Kidney (tissue), 14 donors: Measurements from ENCODE around the gene FBXL14. TPM values are rescaled to one million over a fixed set of nuclear protein-coding genes. Genes with fewer than 3 reads are reported as not detected.
A peak's percentile ranks its signal among the peaks of the same experiment; 100 is the strongest.

Experiments
- DNase-seq, 5 donors: peaks; one replicate each; pipeline ENCODE4 v3.0.0-alpha.2; 2013 to 2020
- FAIRE-seq: peaks from 2 replicates; lab custom pipeline; 2012; peaks lifted over from hg19 to GRCh38; lab: Jason Lieb, UNC
- H3K27ac ChIP-seq, 2 donors: one replicate each; pipeline ENCODE4 v1.7.0; 2013; ENCODE audit warnings: low read depth in 2 of 2, low read length in 2 of 2, inconsistent platforms in 1 of 2
- H3K27me3 ChIP-seq: one replicate; pipeline ENCODE4 v1.7.1; 2013; ENCODE audit warnings: low read length, inconsistent platforms; ENCODE audit not compliant: control insufficient read depth, insufficient read depth
- H3K36me3 ChIP-seq, 3 donors: one replicate each; pipeline versions ENCODE4 v1.7.0 to v1.7.1; 2013; ENCODE audit warnings: low read length in 3 of 3, control low read depth in 1 of 3, inconsistent platforms in 1 of 3; ENCODE audit not compliant: insufficient read depth in 3 of 3, control insufficient read depth in 2 of 3
- H3K4me1 ChIP-seq, 3 donors: one replicate each; pipeline versions ENCODE4 v1.7.0 to v1.7.1; 2013; ENCODE audit warnings: low read length in 3 of 3, inconsistent platforms in 1 of 3, low read depth in 1 of 3; ENCODE audit not compliant: control insufficient read depth in 2 of 3, insufficient read depth in 2 of 3
- H3K4me3 ChIP-seq, 3 donors: one replicate each; pipeline versions ENCODE4 v1.7.0 to v1.8.1; 2013; ENCODE audit warnings: low read length in 3 of 3, control low read depth in 1 of 3, inconsistent platforms in 1 of 3
- H3K9ac ChIP-seq, 3 donors: one replicate each; pipeline versions ENCODE4 v1.7.0 to v1.7.1; 2013; ENCODE audit warnings: low read length in 3 of 3, control low read depth in 1 of 3, inconsistent platforms in 1 of 3
- H3K9me3 ChIP-seq, 3 donors: one replicate each; pipeline versions ENCODE4 v1.7.0 to v1.7.1; 2013; ENCODE audit warnings: low read length in 3 of 3, control low read depth in 1 of 3, inconsistent platforms in 1 of 3; ENCODE audit not compliant: control insufficient read depth in 2 of 3, insufficient read depth in 1 of 3
- intact Hi-C: fragments of 100-400 bp; cut with DNase I; formaldehyde crosslinking; loops from one replicate; pipeline ENCODE4 v1.11.1; 2022
- polyA plus RNA-seq: library from polyadenylated mRNA; stranded (reverse); fragments of 350-450 nt; fragmentation: Illumina TruSeq; extraction: RNeasy Lipid Tissue Mini Kit (QIAGEN cat#74804); gene quantifications from one replicate; pipeline ENCODE4 v1.2.3, GENCODE V29; 2014; ENCODE audit warnings: low read depth, low replicate concordance; ENCODE audit not compliant: insufficient read depth
- total RNA-seq: library from RNA; stranded (reverse); fragmentation: NEBNext Ultra II Directional; extraction: Animal tissue kit (Norgen Biotek cat#: 25700); gene quantifications from one replicate; pipeline ENCODE4 v1.2.1, GENCODE V29; 2021
- TF ChIP-seq, protein P1 (sequence below): IDR thresholded peaks from 3 replicates; pipeline ENCODE4 v1.5.1; 2012; ENCODE audit warnings: mild to moderate bottlenecking, moderate library complexity, borderline replicate concordance; ENCODE audit not compliant: insufficient read depth; ENCODE audit errors: extremely low read depth
- donor health status: control.
- donor health status: control.
- donor health status: control.
- donor health status: control.
- donor health status: control.
- donor health status: DM: yes; HTN: yes; CAD: no.
- donor health status: Normal renal cell carcinoma (clear cell type).

The FBXL14 gene
- total and polyA plus RNA-seq, 2 donors from 2014 or later, result 5.3 to 17.9 TPM

DNA sequence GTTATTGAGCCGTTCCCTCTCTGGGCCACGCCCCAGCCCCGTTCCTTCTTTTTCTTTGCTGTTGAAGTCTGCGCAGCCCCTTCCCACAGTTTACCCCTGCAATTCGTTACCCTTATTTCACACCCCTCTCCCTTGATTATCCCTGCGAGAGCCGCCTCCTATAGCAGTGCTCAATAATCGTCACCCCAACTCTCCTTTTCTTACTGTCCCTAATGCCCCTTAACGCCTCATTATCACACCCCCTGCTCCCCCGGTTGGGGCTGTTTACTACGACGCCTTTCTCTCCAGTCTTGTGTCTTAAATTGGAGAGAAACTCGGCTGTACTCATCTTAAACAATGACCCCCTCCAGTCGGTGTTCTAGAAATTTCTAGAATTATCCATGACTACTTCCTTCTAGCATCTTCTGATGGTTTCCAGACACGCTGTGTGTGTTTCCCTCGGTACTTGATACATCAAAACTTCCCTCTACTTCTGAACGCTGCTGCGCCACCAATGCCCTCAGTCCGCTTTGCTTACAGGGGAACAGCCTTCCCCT is 713 bp upstream of the FBXL14 start:
- H3K36me3 ChIP-seq, result no peaks in the 10 kb centered on the region
- FAIRE-seq (no peak), DNase-seq (peak in 2 of 5 donors; percentile 42 to 52)
- H3K9ac ChIP-seq, result peak overlapping the region; percentile 71 to 99 (median 91)
- no peaks in the 10 kb centered on the region for H3K27me3 ChIP-seq
- TF ChIP-seq, protein P1, sequence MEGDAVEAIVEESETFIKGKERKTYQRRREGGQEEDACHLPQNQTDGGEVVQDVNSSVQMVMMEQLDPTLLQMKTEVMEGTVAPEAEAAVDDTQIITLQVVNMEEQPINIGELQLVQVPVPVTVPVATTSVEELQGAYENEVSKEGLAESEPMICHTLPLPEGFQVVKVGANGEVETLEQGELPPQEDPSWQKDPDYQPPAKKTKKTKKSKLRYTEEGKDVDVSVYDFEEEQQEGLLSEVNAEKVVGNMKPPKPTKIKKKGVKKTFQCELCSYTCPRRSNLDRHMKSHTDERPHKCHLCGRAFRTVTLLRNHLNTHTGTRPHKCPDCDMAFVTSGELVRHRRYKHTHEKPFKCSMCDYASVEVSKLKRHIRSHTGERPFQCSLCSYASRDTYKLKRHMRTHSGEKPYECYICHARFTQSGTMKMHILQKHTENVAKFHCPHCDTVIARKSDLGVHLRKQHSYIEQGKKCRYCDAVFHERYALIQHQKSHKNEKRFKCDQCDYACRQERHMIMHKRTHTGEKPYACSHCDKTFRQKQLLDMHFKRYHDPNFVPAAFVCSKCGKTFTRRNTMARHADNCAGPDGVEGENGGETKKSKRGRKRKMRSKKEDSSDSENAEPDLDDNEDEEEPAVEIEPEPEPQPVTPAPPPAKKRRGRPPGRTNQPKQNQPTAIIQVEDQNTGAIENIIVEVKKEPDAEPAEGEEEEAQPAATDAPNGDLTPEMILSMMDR, result no peak
- peaks cover 0 to 26% (median 2%) of the 10 kb centered on the region in 3 donors for H3K4me1 ChIP-seq
- H3K4me3 ChIP-seq, result peak overlapping the region; percentile 75 to 89 (median 76)
- H3K27ac ChIP-seq, result peak overlapping the region; percentile 90 to 99
- intact Hi-C loops, result no loop called here
- H3K9me3 ChIP-seq, result no peaks in the 10 kb centered on the region

- H3K27ac ChIP-seq, result peak overlapping the region; percentile 79 to 86
- TF ChIP-seq, protein P1, result no peak
- H3K9me3 ChIP-seq, result no peaks in the 10 kb centered on the region
- peak overlapping the region; percentile 54 to 72 (median 70) for H3K4me3 ChIP-seq
- H3K4me1 ChIP-seq, result peaks cover 0 to 30% (median 7%) of the 10 kb centered on the region in 3 donors
- H3K27me3 ChIP-seq, result no peaks in the 10 kb centered on the region
- peak in 1 of 5 donors; percentile 62 for DNase-seq
- H3K36me3 ChIP-seq, result no peaks in the 10 kb centered on the region
- intact Hi-C loops, result no loop called here
- peak overlapping the region in 2 of 3 donors; percentile 71 to 78 for H3K9ac ChIP-seq
- no peak for FAIRE-seq
These were observed 448 bp downstream of the FBXL14 start for GRCh38 chr12:1594006-1594260.

- Histone ChIP-seq H3K4me3 (peak overlapping the region; percentile 54 to 72 (median 70)), H3K27ac (peak overlapping the region; percentile 79 to 86), H3K9me3 (no peaks in the 10 kb centered on the region), H3K36me3 (no peaks in the 10 kb centered on the region), H3K9ac (peak overlapping the region; percentile 21 to 78 (median 71)), H3K27me3 (no peaks in the 10 kb centered on the region), H3K4me1 (peaks cover 0 to 30% (median 7%) of the 10 kb centered on the region in 3 donors)
- TF ChIP-seq, protein P1, result no peak
- intact Hi-C loops, result no loop called here
- DNase-seq (peak in 4 of 5 donors; percentile 48 to 90 (median 63)), FAIRE-seq (no peak)
These were observed 991 bp downstream of the FBXL14 start for GRCh38 chr12:1593174-1594005.
